HG03342 (cell line): ENCODE results near the gene SETSIP.
"Not testable (repeated sequence)": the region's sequence is repeated elsewhere in the genome, so short reads cannot be mapped to it uniquely, and the experiment has no call there.

Experiments
- ATAC-seq: cut with Tn5 transposase; IDR thresholded peaks from one replicate; pipeline ENCODE4 v1.9.1; 2021; ENCODE audit warnings: mild to moderate bottlenecking, moderate library complexity; ENCODE audit not compliant: unreplicated experiment

Gene SETSIP

GRCh38 chr1:92065042-92065441, 10.2 kb downstream of the SETSIP start:
- no peak for ATAC-seq

GRCh38 chr1:92051948-92052347, 23.3 kb downstream of the SETSIP start:
- no peak for ATAC-seq

- no peak for ATAC-seq
Measured at GRCh38 chr1:92045766-92046495, 29.3 kb downstream of the SETSIP start.

- no peak for ATAC-seq
Measured at GRCh38 chr1:92043621-92044020, 31.6 kb downstream of the SETSIP start.

- no peak for ATAC-seq
Measured at GRCh38 chr1:92040971-92041370, 34.2 kb downstream of the SETSIP start.

- no peak for ATAC-seq
Measured at GRCh38 chr1:92038695-92039346, 36.4 kb downstream of the SETSIP start.

GRCh38 chr1:92037400-92037799, 37.8 kb downstream of the SETSIP start:
- ATAC-seq, result no peak

GRCh38 chr1:92031281-92032110, 43.7 kb downstream of the SETSIP start:
- no peak for ATAC-seq

GRCh38 chr1:92030656-92031107, 44.5 kb downstream of the SETSIP start:
- ATAC-seq, result no peak

GRCh38 chr1:92029241-92029922, 45.8 kb downstream of the SETSIP start:
- no peak for ATAC-seq

GRCh38 chr1:92026806-92027205, 48.4 kb downstream of the SETSIP start:
- no peak for ATAC-seq

GRCh38 chr1:92026042-92026441, 49.2 kb downstream of the SETSIP start:
- ATAC-seq, result not testable (repeated sequence)
